ENCODE results near the gene GPER1.

The GPER1 gene

DNA sequence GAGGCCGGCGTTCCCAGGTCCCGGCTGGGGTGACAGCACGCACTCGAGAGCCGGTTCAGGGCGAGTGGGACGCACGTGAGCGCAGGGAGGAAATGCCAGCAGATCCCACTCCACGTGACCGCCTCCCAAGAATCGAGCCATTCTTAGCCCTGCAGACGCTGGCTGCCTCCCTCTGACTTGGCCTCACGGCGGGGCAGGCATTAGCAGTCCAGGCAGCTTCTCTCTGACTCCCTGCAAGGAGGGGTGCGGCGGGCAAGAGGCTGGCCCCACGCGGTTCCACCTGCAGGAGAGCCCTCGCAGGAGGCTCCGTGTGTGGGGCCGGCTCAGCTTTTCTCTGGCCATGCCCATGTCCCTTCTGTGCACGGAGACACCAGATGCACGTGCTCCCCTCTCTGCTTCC, 33.5 kb upstream of the GPER1 start:
- DNase-seq (ENCODE audit: low read depth), result no peak

DNA sequence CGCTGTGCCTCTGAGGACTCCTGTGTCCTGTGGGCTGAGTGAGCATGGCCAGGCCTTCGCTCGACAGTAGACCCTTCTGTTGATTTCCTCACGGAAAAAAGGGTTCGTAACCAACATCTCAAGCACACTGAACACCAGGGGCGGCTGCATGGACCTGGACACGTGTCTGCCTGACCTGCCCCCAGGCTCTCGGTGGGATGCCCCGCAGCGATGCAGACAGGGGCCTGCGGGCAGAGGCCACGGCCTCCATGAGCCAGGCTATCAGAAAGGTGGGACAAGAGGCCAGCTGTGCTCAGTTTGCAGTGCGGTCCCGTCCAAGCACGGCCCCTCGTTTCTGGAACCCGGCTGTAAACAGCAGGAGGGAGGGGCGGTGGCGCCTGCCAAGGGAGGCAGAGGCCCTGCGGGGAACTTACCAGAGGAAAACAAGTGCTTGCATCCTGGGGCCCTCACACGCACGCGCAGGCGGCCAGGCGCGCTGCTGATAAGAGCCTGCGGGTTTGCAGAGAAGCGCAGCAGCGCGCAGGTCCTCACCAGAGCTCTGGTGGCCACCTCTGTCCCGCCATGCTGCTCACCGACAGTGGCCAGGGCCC, 33.0 kb upstream of the GPER1 start:
- no peak for DNase-seq (ENCODE audit: low read depth)

DNA sequence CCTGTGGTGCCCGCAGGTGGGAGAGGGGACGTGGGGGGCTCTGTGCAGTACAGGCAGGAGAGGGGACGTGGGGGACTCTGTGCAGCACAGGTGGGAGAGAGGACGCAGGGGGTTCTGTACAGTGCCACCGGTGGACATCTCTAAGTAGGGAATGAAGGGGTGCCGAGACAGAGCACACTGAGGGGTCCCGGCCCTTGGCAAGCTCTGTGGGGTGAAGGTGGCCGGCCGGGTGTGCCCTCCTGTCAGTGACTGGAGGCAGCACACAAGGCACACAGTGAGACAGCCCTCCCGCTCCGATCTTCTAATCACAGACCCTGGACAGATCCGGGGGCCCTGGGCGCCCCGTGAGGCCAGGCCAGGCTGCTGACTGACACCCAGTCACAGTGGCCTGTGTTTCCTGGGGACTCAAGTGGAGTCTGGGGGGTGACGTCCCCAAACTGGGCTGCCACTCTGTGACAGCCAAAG, 32.4 kb upstream of the GPER1 start:
- DNase-seq (ENCODE audit: low read depth), result no peak

DNA sequence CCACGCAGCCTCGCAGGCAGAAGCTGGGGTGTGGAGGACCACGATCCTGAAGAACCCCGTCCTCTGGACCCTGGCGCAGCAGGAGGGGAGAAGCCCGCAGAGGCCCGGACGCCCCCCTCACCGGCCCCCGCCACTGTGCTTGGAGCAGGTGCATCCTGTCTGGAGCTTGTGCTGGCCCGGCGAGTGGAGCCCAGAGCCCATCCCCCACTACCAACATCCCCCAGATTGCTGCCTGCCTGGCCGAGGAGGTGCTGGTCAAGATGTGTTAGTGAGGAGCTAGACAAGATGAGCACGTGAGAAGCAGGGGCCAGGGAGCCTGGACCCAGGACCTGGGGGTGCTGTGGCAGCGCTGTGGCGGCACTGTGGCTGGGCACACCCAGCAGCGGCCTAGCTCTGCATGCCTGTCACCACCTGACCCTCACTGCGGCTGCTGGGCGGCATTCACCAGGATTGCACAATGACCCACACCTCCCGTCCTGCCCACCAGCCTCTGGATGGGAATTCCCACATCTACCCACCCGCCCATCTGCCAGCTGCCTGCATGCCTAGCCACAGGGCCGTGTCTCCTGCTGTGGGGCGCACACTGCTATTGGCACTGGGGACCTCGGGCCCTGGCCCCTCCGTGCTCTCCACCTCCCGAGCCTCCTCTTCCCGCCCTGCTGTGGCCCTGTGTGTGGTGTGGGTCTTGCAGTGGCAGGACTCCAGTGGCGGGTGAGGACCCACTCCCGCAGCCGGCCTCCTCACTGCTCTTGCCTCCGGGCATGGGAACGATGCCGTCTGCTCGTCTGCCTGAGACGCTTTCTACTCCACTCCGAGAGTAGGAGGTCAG, 31.7 kb upstream of the GPER1 start:
- DNase-seq (ENCODE audit: low read depth), result no peak

DNA sequence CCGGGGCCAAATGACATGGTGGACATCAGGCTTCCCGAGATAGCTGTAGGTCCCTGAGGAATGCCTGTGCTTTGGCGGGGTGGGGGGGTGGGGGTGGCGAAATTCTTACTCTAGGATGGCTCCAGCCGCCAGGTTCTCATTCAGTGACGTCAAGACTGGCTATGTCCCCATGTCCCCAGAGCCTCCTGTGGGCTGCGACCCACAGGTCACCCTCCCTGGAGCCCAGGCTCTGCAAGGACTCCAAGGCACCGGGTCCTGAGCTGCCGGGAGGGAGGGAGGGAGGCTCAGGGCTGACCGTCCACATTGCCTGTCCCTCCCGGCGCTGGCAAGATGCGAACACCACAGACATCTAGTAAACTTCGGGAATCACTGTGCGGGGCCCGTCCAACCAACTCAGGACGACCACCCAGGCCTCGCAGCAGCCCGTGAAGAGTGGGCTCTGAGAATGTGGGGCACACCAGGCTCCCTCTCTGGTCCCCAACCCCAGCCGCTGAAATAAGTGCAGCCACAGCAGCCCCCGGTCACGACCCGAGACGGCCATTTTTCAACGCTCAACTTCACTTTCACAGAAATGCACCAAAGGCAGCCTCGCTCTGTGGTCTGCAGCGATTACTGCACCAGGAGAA, 31.0 kb upstream of the GPER1 start:
- no peak for DNase-seq (ENCODE audit: low read depth)

DNA sequence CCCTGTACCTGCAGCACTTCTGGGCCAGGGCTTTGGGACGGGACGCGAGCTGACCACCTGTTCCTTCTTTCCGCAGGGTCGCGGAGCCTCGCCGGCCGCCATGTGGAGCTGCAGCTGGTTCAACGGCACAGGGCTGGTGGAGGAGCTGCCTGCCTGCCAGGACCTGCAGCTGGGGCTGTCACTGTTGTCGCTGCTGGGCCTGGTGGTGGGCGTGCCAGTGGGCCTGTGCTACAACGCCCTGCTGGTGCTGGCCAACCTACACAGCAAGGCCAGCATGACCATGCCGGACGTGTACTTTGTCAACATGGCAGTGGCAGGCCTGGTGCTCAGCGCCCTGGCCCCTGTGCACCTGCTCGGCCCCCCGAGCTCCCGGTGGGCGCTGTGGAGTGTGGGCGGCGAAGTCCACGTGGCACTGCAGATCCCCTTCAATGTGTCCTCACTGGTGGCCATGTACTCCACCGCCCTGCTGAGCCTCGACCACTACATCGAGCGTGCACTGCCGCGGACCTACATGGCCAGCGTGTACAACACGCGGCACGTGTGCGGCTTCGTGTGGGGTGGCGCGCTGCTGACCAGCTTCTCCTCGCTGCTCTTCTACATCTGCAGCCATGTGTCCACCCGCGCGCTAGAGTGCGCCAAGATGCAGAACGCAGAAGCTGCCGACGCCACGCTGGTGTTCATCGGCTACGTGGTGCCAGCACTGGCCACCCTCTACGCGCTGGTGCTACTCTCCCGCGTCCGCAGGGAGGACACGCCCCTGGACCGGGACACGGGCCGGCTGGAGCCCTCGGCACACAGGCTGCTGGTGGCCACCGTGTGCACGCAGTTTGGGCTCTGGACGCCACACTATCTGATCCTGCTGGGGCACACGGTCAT, 30.3 kb upstream of the GPER1 start:
- DNase-seq (ENCODE audit: low read depth), result no peak

DNA sequence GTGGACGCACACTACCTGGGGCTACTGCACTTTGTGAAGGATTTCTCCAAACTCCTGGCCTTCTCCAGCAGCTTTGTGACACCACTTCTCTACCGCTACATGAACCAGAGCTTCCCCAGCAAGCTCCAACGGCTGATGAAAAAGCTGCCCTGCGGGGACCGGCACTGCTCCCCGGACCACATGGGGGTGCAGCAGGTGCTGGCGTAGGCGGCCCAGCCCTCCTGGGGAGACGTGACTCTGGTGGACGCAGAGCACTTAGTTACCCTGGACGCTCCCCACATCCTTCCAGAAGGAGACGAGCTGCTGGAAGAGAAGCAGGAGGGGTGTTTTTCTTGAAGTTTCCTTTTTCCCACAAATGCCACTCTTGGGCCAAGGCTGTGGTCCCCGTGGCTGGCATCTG, 29.6 kb upstream of the GPER1 start:
- no peak for DNase-seq (ENCODE audit: low read depth)

DNA sequence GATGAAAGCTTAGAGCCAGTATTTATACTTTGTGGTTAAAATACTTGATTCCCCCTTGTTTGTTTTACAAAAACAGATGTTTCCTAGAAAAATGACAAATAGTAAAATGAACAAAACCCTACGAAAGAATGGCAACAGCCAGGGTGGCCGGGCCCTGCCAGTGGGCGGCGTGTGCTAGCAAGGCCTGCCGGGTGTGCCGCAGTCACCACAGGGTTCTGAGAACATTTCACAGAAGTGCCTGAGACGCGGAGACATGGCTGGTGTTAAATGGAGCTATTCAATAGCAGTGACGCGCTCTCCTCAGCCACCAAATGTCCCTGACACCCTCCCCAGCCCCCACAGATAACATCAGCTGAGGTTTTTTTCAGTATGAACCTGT, 29.1 kb upstream of the GPER1 start:
- no peak for DNase-seq (ENCODE audit: low read depth)

DNA sequence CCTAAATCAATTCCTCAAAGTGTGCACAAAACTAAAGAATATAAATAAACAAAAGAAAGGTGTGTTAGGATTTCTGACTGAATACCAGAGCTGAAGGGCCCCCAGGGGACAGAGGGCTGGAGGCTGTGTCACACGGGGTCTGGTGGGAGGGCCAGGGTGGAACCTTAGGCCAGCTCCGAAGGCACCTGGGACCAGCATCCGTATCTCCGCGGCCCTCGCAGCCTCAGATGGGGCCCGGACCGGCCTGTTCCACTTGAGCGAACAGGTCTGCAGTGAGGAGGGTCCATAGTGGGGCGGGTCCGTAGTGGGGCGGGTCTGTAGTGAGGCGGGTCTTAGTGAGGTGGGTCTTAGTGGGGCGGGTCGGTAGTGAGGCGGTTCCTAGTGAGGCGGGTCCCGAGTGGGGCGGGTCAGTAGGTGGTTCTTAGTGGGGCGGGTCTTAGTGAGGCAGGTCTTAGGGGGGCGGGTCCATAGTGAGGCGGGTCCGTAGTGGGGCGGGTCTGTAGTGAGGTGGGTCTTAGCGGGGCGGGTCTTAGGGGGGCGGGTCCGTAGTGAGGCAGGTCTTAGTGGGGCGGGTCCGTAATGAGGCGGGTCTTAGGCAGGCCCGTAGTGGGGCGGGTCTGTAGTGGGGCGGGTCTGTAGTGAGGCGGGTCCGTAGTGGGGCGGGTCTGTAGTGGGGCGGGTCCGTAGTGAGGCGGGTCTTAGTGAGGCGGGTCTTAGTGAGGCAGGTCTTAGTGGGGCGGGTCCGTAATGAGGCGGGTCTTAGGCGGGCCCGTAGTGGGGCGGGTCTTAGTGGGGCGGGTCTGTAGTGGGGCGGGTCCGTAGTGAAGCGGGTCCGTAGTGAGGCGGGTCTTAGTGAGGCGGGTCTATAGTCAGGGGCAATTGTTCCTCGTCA, 28.5 kb upstream of the GPER1 start:
- no peak for DNase-seq (ENCODE audit: low read depth)

DNA sequence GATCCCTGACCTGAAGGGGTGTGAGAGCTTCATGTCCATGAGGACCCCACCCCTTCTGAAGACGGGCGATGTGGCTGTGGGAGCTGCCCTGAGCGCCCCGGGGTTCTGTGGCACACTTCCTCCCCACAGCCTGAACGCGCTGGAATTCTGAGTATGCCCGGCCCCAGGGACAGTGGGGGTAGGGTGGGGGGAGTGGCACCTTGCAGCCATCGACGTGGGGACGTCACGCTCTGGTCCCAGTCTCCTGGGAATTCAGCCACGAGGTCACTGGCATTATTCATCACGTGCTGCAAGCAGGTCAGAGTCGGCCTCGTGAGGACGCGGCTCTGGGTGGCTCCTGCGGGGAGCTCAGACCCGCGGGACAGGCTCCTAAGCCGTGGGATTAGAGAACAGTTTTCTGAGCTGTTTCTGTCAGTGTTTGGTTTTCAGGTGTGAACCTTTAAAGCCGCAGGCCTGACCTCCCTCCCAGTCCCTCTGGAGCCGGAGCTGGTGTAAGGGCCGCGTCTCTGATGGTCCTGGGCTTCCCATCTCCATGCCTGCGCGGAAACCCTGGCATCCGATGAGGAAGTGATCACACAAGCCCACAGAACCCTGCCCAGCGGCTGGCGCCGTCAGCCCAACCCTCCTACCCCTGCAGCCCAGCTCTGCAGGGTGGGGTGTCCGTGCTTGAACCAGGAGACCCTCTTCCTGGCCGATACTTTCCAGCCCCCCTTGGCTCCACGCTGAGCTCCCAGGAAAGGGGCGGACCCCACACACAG, 27.4 kb upstream of the GPER1 start:
- DNase-seq (ENCODE audit: low read depth), result no peak

DNA sequence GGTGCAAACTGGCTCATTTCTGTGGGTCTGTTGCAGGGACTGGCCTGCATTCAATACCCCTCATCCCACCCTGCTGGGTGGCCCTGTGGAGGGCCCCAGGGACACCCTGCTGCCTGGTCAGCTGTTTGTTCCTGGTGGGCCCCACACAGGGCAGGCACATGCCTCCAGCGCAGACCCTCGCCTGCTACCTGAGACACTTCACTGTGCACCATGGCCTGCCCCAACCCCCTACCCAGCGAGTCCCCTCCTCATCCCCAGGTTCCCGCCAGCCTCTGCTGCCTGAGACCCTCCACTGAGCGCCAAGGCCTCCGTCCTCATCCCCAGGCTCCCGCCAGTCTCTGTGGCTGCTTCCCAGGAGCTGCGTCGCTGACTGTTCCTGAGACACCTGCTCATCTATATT, 26.7 kb upstream of the GPER1 start:
- no peak for DNase-seq (ENCODE audit: low read depth)

DNA sequence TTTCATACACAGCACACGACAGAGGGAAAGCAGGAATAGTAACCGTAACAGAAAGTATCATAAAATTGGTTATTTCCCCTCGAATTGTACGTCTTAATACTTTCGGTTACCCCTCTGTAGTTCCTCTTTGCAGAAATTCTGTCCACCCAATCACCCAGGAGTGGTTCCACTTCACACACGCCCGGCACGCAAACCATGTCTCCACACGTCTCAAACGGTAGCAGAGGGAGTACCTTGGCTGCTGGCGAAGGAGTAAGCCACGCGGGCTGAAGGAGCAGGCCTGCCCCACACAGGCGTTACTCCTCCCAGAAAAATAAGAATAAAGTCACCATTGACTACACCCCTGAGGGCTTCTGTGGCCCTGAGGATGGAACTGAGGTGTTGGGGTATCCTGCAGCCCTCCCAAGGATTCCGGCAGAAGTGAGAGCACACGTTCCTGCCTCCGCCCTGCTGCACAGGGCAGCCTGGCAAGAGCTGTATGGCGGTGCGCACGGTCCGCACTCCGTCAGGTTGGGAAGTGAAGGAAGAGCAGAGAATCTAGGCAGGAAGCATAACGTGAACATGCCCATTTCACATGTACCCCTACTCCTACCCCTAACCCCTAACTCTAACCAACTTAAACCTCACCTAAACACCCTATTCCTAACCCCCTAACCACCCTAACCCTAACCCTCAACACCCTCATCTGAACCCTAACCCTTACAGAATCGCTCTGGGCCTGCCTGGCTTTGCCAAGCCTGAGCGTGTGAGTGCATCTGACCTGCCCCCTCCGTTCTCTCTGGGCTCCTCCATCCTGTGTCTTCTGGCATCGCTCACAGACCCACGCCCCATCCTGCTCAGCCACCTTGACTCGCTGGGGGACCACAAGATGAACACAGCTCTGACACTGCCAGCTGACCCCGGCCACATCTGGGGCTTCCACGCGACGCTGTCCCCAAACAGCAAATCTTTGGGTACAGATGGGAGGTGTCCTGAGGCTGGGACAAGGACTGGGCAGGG, 25.3 kb upstream of the GPER1 start:
- DNase-seq (ENCODE audit: low read depth), result no peak

DNA sequence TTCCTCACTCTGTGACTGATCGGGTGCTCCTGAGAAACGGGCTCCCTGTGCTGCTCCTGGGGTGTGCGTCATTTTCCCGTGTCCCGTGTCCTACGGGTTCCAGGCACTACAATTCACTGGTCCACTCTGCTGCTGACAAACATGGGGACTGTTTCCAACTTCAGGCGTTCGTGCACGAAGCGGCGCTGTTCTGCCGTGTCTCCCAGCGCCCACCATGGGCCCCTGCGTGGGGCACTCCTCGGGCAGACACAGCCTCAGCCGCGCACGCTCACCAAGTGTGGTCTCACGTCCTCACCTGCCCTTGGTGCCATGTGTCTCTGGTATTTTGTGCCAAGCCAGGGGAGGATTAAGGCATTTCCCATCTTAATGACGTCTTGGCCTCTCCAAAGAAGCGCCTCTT, 24.6 kb upstream of the GPER1 start:
- no peak for DNase-seq (ENCODE audit: low read depth)

DNA sequence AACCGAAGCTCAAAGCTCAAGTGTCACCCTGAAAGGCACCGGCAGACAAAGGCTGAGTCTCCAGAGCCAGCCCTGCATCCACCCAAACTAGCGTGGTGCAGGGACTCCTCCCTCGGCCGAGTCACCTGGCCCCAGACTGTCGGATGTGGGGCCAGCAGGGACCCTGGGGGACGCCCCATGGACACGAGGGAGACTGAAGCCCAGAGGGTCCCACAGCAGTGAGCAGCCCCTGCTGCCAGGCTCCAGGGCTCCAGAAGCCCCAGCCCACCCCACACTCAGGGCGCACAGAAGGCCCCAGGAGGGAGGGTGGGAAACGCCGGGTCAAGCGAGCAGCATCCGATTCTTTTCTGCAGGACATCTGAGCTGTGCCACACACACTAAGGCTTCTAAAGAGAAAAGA, 23.3 kb upstream of the GPER1 start:
- DNase-seq (ENCODE audit: low read depth), result no peak

DNA sequence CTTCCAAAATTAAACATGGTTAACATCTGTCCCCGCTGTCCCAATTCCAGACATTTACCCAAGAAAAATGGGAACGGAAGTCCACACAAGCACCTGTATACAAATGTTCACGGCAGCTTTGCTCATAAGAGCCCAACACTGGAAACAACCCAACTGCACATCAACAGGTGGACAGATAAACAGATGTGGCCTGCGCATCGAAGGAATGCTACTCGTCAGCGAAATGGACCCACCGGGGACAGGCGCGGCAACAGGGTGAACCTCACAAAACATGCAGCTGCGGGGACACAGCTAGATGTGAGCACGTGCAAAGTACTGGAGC, 22.7 kb upstream of the GPER1 start:
- DNase-seq (ENCODE audit: low read depth), result no peak

DNA sequence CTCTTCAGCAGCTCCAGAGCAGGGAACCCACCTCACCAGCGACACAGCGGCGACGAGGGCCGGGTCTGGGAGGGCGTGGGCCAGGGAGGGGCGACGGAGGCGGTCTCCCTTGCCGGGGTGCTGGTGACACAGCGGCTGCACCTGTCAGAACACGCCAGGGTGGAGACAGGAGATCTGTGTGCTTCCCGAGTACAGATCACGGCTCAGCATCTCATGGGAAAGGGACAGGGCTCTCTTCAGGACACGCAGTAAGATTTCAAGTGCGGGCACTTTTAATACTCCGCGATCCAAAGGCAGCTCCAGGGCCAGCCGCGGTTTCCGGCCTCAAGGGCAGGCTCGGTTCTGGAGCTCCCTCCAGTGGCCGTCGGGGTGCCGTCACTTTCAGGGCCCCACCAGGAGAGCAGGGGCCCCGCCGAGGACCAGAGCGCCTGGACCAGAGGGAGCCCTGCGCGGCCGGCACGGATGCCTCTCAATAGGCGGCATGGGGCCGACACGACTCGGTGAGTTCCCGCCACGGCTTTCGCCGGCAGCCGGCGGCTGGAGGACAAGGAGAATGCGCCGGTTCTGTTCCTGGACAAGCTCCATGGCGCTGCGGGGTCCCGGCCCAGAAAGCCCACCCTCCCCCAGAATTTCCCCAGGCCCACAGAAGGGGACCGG, 22.2 kb upstream of the GPER1 start:
- no peak for DNase-seq (ENCODE audit: low read depth)

DNA sequence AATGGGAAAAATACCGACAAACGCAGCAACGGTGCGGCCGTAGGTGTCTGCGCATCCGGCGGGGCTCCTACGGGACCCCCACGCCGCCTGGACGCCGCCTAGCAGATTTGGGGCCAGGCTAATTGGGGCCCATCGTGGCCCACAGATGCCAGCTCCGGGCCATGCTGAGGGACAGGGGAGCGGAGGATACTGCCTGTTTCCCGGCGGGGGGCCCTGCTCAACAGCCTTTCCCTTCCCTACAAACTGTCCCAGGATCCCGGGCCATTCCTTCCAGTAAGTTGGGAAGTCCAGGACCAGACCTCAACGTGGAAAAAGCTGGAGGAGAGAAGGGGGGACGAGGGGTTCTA, 21.7 kb upstream of the GPER1 start:
- no peak for DNase-seq (ENCODE audit: low read depth)

DNA sequence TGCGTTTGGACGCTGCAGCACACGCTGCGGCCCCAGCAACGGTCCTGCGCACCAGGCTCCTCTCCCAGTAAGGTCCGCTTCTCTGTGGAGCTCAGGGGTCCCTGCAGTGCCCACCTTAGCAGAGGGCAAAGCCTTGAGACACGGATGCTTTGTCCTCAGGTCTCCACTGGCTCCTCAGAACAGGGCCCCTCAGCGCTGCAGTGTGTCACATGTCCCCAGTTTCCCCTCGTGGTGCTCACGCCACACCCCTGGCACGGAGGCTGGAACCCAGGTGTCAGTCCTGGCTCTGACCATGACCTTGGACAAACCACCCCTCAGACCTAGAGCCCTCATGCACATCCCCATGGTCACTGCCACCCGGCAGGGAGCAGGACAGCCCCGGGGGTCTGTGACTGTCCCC, 19.9 kb upstream of the GPER1 start:
- no peak for DNase-seq (ENCODE audit: low read depth)

DNA sequence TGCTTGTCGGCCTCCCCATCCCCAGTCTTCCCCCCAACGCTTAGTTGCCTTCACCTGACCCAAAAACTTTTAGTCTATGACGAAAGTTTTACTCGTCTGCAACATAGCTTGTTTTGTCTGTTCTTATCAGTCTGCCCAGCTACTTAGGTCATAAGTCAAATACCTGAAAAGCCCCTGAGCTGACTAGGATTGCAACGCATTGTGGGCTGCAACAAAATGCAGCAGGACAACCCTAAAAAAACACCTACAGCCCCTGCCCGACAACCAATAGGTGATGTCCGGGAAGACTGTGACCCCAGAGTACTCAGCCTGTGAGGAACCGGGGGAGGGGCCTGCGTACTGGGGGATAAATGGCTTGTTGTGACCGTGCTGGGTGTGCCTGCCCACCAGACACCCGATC, 19.3 kb upstream of the GPER1 start:
- DNase-seq (ENCODE audit: low read depth), result no peak
